Gastroesophageal sphincter (tissue), 4 donors: ENCODE results near the gene LY9. TPM values are rescaled to one million over a fixed set of nuclear protein-coding genes. Genes with fewer than 3 reads are reported as not detected.

Source experiments
- ATAC-seq: fragments of 150-250 bp; one replicate; pipeline ENCODE4 v1.9.1; 2016; ENCODE audit warnings: mild to moderate bottlenecking, moderate library complexity
- H3K27ac ChIP-seq, 4 donors: fragments of 200-600 bp; sonication (generic) in 3 of 4; 1 replicate in 3 of 4; 2 replicates in 1 of 4; pipeline ENCODE4 v1.5.1; 2016 to 2019
- H3K27me3 ChIP-seq: fragments of 200-600 bp; sonication (generic); one replicate; pipeline ENCODE4 v1.5.1; 2019
- H3K36me3 ChIP-seq, 2 donors: fragments of 200-600 bp; sonication (generic); one replicate each; pipeline ENCODE4 v1.5.1; 2019; ENCODE audit warnings: control low read depth in 1 of 2
- H3K4me1 ChIP-seq, 3 donors: fragments of 200-600 bp; sonication (generic); 1 replicate in 2 of 3; 2 replicates in 1 of 3; pipeline ENCODE4 v1.5.1; 2016 to 2019; ENCODE audit warnings: control low read depth in 2 of 3
- H3K4me3 ChIP-seq, 2 donors: fragments of 200-600 bp; sonication (generic); one replicate each; pipeline ENCODE4 v1.5.1; 2019; ENCODE audit warnings: mild to moderate bottlenecking in 1 of 2, moderate library complexity in 1 of 2
- H3K9me3 ChIP-seq, 3 donors: fragments of 200-600 bp; sonication (generic); one replicate each; pipeline ENCODE4 v1.5.1; 2017 to 2019; ENCODE audit warnings: control low read depth in 2 of 3
- CTCF ChIP-seq, 4 experiments: fragments of 200-600 bp in 2 of 4; fragments of 450-650 bp in 2 of 4; sonication (generic) in 1 of 4; IDR thresholded peaks; one replicate each; pipeline ENCODE4 v1.5.1; 2017 to 2019; ENCODE audit warnings: antibody characterized with exemption in 4 of 4, mild to moderate bottlenecking in 2 of 4, moderate library complexity in 2 of 4
- EP300 ChIP-seq: sonication (generic); formaldehyde crosslinking; IDR thresholded peaks from one replicate; pipeline ENCODE4 v1.6.1; 2017; ENCODE audit warnings: antibody characterized with exemption, mild to moderate bottlenecking
- POLR2A ChIP-seq, 2 donors: fragments of 450-650 bp; IDR thresholded peaks; one replicate each; pipeline ENCODE4 v1.6.1; 2017; ENCODE audit warnings: antibody characterized with exemption in 2 of 2, mild to moderate bottlenecking in 2 of 2, moderate library complexity in 1 of 2
- POLR2AphosphoS5 ChIP-seq: sonication (generic); formaldehyde crosslinking; IDR thresholded peaks from one replicate; pipeline ENCODE4 v1.6.1; 2017; ENCODE audit warnings: antibody characterized with exemption
- WGBS, 2 donors: methylation state at CpG; one replicate each; pipeline ENCODE4 v1.1.5; 2018; ENCODE audit warnings: low coverage in 1 of 2; 5-methylcytosine and 5-hydroxymethylcytosine counted together
- total RNA-seq, 4 donors: library from RNA; depleted of rRNA; stranded (reverse); fragments of >200 nt; gene quantifications; one replicate each; pipeline ENCODE4 v1.1.0, GENCODE V29; 2016

The LY9 gene
- total RNA-seq, 4 donors from 2014 or later = 0.27 to 2.4 (median 0.62) TPM; not detected in 1

DNA sequence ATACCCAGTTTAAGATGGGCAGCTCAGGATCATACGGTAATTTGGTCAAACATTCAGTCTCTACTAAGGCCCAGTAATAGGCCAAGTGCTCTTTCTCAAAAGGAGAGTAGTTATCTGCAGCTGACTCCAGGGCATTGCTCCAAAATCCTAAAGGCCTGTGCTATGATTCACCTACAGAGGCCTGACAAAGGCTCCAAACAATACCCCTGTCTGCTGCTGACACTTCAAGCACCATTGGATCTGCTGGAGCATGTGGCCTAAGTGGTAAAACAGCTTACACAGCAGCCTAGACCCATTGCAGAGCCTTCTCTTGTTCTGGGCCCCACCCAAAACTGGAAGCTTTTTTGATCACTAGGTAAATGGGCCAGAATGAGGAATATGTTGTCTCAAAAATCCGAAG is 34.1 kb upstream of the LY9 start:
- Histone ChIP-seq H3K4me3 (no peak overlapping the region), H3K9me3 (no peaks in the 10 kb centered on the region), H3K36me3 (no peaks in the 10 kb centered on the region), H3K27me3 (no peaks in the 10 kb centered on the region), H3K4me1 (no peaks in the 10 kb centered on the region), H3K27ac (no peak overlapping the region)
- TF ChIP-seq CTCF (IDR thresholded peaks at IDR 0.05) (no peak), POLR2A (IDR thresholded peaks at IDR 0.05) (no peak), EP300 (no peak), POLR2AphosphoS5 (no peak)
- WGBS, 2 donors = 79 to 83% methylated on average over 1 to 2 of the region's 2 CpGs
- ATAC-seq = no peak

DNA sequence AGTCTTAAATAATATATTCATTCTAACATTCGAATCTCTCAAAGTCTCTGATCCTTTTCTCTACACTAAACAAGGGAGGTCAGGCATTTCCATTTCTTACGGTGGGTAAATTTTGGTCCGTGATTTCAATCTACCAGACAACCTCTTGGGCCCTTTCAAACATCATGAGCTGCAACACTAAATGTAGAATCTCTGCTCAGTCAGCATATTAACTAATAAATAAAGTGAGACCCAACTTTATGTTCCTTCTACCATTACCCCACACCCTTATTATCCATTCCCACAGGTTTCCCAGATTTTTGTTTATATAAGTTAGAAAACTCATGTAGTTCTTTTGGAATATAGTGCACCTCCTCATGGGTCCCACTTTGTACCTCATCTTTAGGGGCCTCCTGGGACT is 32.0 kb upstream of the LY9 start:
- no peaks in the 10 kb centered on the region for H3K36me3 ChIP-seq
- 72 to 86% methylated on average over 3 of the region's 3 CpGs for WGBS, 2 donors
- TF ChIP-seq POLR2AphosphoS5 (no peak), CTCF (IDR thresholded peaks at IDR 0.05) (no peak), EP300 (no peak)
- no peak overlapping the region for H3K27ac ChIP-seq
- ATAC-seq = no peak
- no peaks in the 10 kb centered on the region for H3K9me3 ChIP-seq
- H3K27me3 ChIP-seq = no peaks in the 10 kb centered on the region
- no peaks in the 10 kb centered on the region for H3K4me1 ChIP-seq
- no peak overlapping the region for H3K4me3 ChIP-seq

DNA sequence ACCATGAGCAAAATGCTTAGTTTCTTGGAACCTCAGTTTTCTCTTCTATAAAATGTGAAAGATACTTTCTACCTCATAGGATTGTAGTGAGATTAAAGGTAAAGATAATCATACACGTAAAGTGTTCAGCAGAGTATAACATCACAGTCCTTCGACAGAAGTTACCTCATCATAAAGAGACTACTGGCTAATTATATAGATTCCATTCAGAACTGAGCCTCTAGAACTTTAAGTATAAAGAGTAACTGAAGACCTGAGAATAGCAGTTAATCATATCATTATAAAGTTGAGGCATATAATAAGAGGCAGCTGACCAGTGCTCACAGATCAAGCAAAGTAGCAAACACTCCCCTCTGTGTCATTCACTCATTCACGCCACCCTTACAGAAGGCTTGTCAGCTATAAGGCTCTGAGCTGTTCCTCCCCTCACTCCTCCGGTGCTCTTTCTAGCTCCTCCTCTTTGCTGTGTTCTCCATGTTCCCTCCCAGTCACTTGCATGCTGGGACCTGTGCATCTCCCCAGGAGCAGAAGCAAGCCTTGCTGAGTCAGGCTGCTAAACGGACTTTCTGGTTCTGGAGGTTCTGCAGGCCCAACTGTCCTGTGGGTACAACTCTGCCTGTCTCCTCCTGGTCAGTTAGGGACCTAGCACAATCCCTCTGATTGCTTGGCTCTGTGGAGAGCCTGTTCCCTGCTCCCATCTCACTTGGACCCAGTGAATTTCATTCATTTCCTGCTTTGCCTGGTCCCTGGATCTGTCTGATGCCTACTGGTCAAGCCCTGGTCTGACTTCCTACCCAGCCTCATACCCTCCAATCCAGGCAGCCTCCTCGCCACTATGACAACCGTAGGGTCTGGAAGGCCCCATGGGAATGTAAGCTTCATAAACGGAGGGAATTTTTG is 28.3 kb upstream of the LY9 start:
- Histone ChIP-seq H3K9me3 (no peaks in the 10 kb centered on the region), H3K27ac (no peak overlapping the region), H3K36me3 (no peaks in the 10 kb centered on the region), H3K4me3 (no peak overlapping the region), H3K4me1 (no peaks in the 10 kb centered on the region), H3K27me3 (peaks cover 3% of the 10 kb centered on the region)
- no peak for ATAC-seq
- 53 to 54% methylated on average over 4 to 7 of the region's 8 CpGs for WGBS, 2 donors
- TF ChIP-seq POLR2AphosphoS5 (no peak), POLR2A (IDR thresholded peaks at IDR 0.05) (no peak), CTCF (IDR thresholded peaks at IDR 0.05) (no peak), EP300 (no peak)

- H3K4me3 ChIP-seq = no peak overlapping the region
- no peak for ATAC-seq
- TF ChIP-seq EP300 (no peak), POLR2A (IDR thresholded peaks at IDR 0.05) (no peak), CTCF (IDR thresholded peaks at IDR 0.05) (peak in 1 of 4 experiments; percentile 21), POLR2AphosphoS5 (no peak)
- no peaks in the 10 kb centered on the region for H3K9me3 ChIP-seq
- H3K27ac ChIP-seq = no peak overlapping the region
- peaks cover 3% of the 10 kb centered on the region for H3K27me3 ChIP-seq
- H3K36me3 ChIP-seq = no peaks in the 10 kb centered on the region
- no peaks in the 10 kb centered on the region for H3K4me1 ChIP-seq
Measured at GRCh38 chr1:160768295-160768657, 27.7 kb upstream of the LY9 start.

DNA sequence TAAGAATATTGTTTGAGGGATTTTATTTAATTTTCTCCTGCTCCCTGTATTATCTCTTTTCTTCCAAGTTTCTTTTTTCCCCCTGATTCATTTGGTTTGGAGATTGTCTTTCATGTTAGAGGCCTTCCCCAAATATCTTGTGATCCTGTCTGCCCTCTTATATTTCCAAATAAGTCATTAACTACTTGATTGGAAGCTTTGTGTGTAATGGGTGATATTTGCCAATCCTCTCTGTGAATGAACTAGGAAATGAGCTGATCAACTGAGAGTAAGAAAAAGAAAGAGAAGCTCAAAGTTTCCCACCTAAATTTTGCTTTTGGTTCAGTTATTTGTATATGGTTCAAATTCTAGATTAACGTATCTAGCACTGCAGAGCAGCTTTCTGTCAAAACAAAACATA is 23.6 kb upstream of the LY9 start:
- H3K4me1 ChIP-seq = no peaks in the 10 kb centered on the region
- no peaks in the 10 kb centered on the region for H3K9me3 ChIP-seq
- WGBS, 2 donors = 54 to 73% methylated on average over 1 of the region's 1 CpG
- no peak for TF ChIP-seq POLR2AphosphoS5
- no peak for TF ChIP-seq POLR2A (IDR thresholded peaks at IDR 0.05)
- no peak for TF ChIP-seq CTCF (IDR thresholded peaks at IDR 0.05)
- no peak for TF ChIP-seq EP300
- no peaks in the 10 kb centered on the region for H3K36me3 ChIP-seq
- H3K4me3 ChIP-seq = no peak overlapping the region
- peaks cover 8% of the 10 kb centered on the region for H3K27me3 ChIP-seq
- no peak for ATAC-seq
- H3K27ac ChIP-seq = no peak overlapping the region
